Endothelial cell of umbilical vein (primary cell): ENCODE data around the gene RNF144B.

Experiments used
- CTCF ChIP-seq, 2 donors: IDR thresholded peaks; 1 replicate in 1 of 2; 2 replicates in 1 of 2; pipeline ENCODE4 v1.5.1; 2011; ENCODE audit warnings: low read length in 2 of 2, mild to moderate bottlenecking in 2 of 2, moderate library complexity in 2 of 2, control low read depth in 1 of 2, inconsistent platforms in 1 of 2, low read depth in 1 of 2; ENCODE audit not compliant: insufficient read depth in 1 of 2; ENCODE audit errors: extremely low read depth in 1 of 2
- EZH2 ChIP-seq: IDR thresholded peaks from 2 replicates; pipeline ENCODE4 v1.6.1; 2012; ENCODE audit warnings: borderline replicate concordance, low read depth, mild to moderate bottlenecking, moderate library complexity, low read length, inconsistent platforms; ENCODE audit not compliant: severe bottlenecking
- FOS ChIP-seq: IDR thresholded peaks from 2 replicates; pipeline ENCODE4 v1.6.1; 2011; ENCODE audit warnings: mild to moderate bottlenecking, low read length, moderate library complexity, borderline replicate concordance; ENCODE audit not compliant: insufficient read depth
- JUN ChIP-seq: IDR thresholded peaks from 2 replicates; pipeline ENCODE4 v1.6.1; 2011; ENCODE audit warnings: borderline replicate concordance, low read depth; ENCODE audit not compliant: insufficient read length, insufficient read depth
- MAX ChIP-seq: IDR thresholded peaks from 2 replicates; pipeline ENCODE4 v1.6.1; 2011; ENCODE audit not compliant: insufficient read depth, insufficient read length
- MYC ChIP-seq: IDR thresholded peaks from one replicate; pipeline ENCODE4 v1.6.1; 2011; ENCODE audit warnings: mild to moderate bottlenecking, low read depth, low read length
- POLR2A ChIP-seq: IDR thresholded peaks from 2 replicates; pipeline ENCODE4 v1.6.1; 2012; ENCODE audit warnings: low read depth, mild to moderate bottlenecking, control low read depth, low read length
- POLR2AphosphoS5 ChIP-seq: IDR thresholded peaks from 2 replicates; pipeline ENCODE4 v1.6.1; 2012; ENCODE audit warnings: low read depth, mild to moderate bottlenecking, control low read depth, low read length, moderate library complexity; ENCODE audit not compliant: insufficient read depth

- TF ChIP-seq CTCF (IDR thresholded peaks at IDR 0.05; ENCODE audit: extremely low read depth in 1 of 2, insufficient read depth in 1 of 2, low read depth in 1 of 2, low read length in 2 of 2) (no peak), EZH2 (no peak), POLR2A (no peak), MAX (no peak), POLR2AphosphoS5 (no peak), JUN (no peak), FOS (no peak), MYC (no peak)
Observed at GRCh38 chr6:18391023-18391422, 3.9 kb downstream of the RNF144B start.
